Activated gamma-delta T cell treated with anti-CD3 and anti-CD28 coated beads, Interleukin-2, amount 50 U/mL, for 16 hours (primary cell): Measurements from ENCODE around the gene ANKRD12.

Source experiments
- DNase-seq: peaks from one replicate; pipeline ENCODE4 v3.0.0-alpha.2; 2020; ENCODE audit warnings: low read depth

The ANKRD12 gene

GRCh38 chr18:9292047-9292446, 155.5 kb downstream of the ANKRD12 start:
- DNase-seq = no peak

GRCh38 chr18:9293948-9294347, 157.4 kb downstream of the ANKRD12 start:
- DNase-seq = no peak

- no peak for DNase-seq
Measured at GRCh38 chr18:9296233-9297006, 159.8 kb downstream of the ANKRD12 start.

- no peak for DNase-seq
Measured at GRCh38 chr18:9297007-9297393, 160.4 kb downstream of the ANKRD12 start.

- no peak for DNase-seq
Measured at GRCh38 chr18:9304388-9305070, 167.9 kb downstream of the ANKRD12 start.

- no peak for DNase-seq
Measured at GRCh38 chr18:9319333-9319732, 182.8 kb downstream of the ANKRD12 start.

- DNase-seq = no peak
Measured at GRCh38 chr18:9321017-9321452, 184.5 kb downstream of the ANKRD12 start.

- no peak for DNase-seq
Measured at GRCh38 chr18:9321736-9322135, 185.2 kb downstream of the ANKRD12 start.

- no peak for DNase-seq
Measured at GRCh38 chr18:9322744-9323143, 186.2 kb downstream of the ANKRD12 start.

- DNase-seq = no peak
Measured at GRCh38 chr18:9323750-9324445, 187.3 kb downstream of the ANKRD12 start.

- DNase-seq = no peak
Measured at GRCh38 chr18:9325716-9326115, 189.1 kb downstream of the ANKRD12 start.

GRCh38 chr18:9328776-9329175, 192.2 kb downstream of the ANKRD12 start:
- DNase-seq = no peak

GRCh38 chr18:9329471-9329870, 192.9 kb downstream of the ANKRD12 start:
- no peak for DNase-seq

GRCh38 chr18:9330419-9330818, 193.8 kb downstream of the ANKRD12 start:
- no peak for DNase-seq

- no peak for DNase-seq
Measured at GRCh38 chr18:9333441-9334328, 197.1 kb downstream of the ANKRD12 start.

- DNase-seq = peak; percentile 87
Measured at GRCh38 chr18:9334329-9334972, 197.9 kb downstream of the ANKRD12 start, which contains the start of gene TWSG1. TSS of gene TWSG1 (plus strand) at chr18:9334773. CDS start at chr18:9337230, 2,457 bp downstream.

- DNase-seq = peak; percentile 13
Measured at GRCh38 chr18:9334973-9335696, 198.6 kb downstream of the ANKRD12 start.
